Activated CD8-positive, alpha-beta memory T cell treated with anti-CD3 and anti-CD28 coated beads, Interleukin-2, amount 50 U/mL, for 4 hours (primary cell): ENCODE measurements around the gene PEX7.
"Not testable (repeated sequence)": the region's sequence is repeated elsewhere in the genome, so short reads cannot be mapped to it uniquely, and the experiment has no call there.

Source experiments
- DNase-seq: peaks from one replicate; pipeline ENCODE4 v3.0.0-alpha.2; 2020

The PEX7 gene

DNA sequence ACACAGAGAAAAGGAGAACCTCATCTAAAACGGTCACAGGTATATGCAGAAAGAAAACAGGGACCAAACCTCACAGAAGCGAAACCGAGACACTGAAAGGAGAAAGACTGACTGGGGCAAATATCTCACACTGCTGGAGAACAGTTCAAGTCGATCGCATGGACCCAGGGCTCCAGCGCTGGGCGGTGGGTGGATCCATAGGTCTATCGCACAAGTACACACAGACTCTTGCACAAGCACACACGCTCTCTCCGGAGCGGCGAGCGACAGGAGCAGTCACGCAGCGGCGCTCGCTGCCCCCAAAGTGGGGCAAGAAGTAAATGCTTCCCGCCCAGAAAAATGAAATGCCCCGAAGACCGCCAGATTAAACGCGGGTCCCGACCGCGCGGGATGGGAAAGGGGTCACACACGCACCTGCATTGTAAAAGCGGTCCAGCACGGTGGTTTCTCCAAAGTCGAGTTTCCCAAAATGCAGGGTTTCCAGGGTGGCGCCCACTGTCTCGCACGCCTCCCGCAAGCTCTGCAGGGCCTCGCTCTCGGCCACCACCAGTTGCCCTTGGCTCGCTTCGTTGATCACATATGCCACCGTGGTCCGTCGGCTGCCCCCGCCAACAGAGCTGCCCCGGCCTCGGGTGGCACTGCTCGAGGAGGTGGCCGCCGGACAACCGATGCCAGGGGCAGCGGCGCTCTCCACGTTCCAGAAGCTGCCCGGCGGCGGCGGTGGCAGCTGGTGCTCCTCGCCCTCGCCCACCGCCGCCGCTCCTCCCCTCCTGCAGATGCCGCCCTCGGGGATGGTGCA, 30.9 kb upstream of the PEX7 start:
- peak; percentile 57 for DNase-seq

DNA sequence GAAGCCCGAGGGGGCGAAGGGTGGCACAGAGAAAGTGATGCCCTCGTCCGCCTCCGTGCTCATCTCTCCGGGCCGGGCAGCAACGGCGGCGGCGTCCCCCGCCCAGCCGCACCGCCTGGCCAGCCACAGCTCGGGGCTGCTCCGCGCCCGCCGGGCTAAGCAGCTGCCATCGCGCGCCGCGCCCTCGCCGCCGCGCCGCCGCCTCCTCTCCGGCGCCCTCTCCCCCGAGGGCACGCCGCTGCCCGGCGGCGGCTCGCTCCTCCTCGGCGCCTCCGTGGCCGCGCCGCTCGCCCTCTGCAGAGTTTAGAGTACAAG, 30.3 kb upstream of the PEX7 start:
- DNase-seq, result no peak

DNA sequence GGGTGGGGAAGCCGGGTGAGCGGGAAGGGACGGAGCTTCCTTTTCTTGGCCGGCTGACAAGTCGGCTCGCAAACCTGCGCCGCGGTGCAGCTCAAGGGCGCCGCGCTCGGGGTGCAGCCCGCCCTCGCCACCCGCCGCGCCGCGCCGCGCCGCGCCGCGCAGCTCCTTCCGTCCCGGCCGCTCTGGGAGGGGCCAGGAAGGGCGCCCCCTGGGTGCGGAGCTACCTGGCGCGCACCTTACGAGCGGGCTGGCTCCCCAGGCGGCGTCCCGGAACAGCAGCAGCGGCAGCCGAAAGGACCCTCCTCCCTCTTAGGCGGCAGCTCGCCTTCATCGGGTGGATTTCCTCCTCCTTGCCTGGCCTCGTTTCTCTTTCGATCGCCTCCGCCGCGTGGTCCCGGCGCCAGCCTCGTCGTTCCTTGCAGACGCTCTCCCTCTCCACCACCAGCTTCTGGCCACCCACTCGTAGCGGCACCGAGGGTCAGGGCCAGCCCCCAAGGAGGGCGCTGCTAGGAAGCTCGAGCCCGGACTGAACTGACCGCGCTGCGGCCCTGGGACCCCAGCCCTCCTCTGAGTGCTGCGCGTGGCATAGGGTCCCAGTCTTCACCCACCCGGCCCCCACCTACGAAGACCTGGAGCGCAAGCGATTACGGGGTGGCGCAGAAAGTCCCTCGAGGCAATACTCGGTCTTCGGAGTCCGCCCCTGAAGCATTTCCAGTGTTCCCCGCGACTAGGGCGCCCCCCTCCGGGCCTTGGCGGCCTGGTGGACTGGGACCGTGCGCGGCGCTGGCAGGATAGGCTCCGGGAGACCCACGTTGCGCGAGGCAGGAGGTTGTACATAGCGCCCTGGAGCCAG, 29.8 kb upstream of the PEX7 start, which contains the start of gene MAP3K5:
Gene MAP3K5, minus strand, starts transcription at position 68 of the 853 bp plus-strand sequence. CDS start 320 bp downstream, outside the sequence.
- DNase-seq, result peak; percentile 96

DNA sequence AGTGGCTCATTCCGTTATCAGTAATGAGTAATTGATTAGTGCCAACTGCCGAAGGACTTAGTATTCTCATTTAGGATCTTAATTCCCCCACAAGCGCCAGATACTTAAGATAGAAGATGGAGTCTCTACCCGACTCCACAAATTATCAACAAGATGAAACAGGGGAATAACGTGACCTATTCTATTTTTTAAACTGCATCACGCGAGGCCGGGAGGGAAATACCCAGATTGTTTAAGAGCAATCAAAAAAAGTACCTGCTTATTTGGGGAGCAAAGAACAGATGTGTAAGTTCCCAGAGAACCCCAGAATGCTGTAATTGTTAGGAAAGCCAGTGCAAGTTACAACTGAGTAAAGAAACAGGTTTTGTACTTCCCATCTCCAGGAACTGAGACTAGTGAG, 29.0 kb upstream of the PEX7 start:
- no peak for DNase-seq

DNA sequence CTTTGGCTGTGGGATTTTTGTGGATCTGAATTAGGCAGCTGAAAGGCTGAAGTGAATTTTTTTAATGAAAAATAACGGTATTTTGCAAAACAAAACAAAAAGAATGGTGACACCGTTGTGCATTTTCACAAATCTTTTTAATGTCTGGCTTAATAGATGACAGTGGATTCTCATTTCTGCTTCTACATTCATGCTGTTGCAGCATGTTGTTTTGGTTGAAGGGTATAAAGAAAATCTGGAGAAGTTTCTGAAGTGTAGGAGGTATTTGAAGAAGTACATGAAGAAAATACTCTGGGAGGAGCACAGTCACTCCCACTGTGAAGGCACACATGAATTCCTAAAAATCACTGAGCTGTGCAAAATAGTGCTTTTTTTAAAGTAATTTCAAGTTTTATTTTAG, 27.0 kb upstream of the PEX7 start:
- no peak for DNase-seq

DNA sequence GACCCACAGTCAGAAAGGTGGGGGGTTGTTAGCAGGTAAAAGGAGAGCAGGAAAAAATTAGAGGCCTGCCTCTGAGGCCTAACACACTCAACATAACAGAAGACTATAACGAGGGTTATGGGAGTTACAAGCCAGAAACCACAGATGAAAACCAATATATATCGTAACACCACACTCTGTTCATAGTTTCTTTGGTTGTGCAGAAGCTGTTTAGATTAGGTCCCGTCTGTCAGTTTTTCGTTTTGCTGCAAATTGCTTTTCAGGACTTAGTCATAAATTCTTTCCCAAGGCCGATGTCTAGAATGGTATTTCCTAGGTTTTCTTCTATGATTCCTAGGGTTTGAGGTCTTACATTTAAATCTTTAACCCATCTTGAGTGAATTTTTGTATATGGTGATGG, 26.4 kb upstream of the PEX7 start:
- DNase-seq, result no peak

DNA sequence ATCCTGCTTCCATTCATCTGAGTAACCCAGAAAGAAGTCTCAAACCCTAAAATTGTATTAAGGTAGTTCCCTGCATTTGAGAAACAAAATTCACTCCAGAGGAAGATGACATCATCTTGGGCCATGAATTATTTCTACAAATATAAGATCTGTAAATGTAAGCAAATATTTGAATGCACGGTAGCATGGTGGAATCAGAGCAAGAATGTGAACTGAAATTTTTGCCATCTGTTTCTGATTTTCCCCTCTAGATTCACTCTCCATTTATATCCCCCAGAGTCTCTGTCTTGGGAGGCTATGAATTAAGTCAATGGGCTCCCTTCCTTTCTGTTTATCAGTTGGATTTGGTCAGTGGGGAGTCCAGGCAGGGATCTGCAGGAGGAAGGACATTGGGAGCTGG, 24.3 kb upstream of the PEX7 start:
- DNase-seq, result no peak

DNA sequence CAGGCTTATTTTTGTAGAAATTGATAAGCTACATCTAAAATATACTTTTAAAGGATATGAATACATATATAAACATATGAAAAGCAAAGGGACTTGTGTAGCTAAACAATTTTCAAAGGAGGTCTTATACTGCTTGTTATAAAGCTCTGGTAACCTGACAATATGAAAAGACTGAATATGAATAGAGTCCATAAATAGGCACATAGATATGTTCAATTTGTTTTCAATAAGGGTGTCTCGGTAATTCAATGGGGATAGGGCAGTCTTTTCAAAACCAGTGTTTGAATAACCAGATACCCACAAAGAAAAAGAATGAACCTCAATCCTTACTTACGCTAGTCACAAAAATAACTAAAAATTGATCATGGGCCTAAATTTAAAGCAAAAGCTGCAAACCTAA, 20.8 kb upstream of the PEX7 start:
- DNase-seq, result no peak

DNA sequence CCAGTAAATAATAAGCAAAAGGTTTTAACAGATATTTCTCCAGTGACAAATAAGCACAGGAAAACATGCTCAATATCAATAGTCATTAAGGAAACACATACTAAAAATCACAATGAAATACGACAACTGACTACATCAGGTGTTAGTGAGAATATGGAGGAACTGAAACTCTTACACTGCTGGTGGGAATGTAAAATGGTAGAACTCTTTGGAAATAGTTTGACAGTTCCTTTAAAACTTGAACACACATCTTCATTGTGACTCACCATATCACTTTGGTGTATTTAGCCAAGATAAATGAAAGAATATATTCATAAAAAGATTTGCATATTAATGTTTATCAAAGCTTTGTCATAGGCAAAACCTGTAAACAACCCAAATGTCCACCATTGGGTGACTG, 18.8 kb upstream of the PEX7 start:
- DNase-seq, result no peak

DNA sequence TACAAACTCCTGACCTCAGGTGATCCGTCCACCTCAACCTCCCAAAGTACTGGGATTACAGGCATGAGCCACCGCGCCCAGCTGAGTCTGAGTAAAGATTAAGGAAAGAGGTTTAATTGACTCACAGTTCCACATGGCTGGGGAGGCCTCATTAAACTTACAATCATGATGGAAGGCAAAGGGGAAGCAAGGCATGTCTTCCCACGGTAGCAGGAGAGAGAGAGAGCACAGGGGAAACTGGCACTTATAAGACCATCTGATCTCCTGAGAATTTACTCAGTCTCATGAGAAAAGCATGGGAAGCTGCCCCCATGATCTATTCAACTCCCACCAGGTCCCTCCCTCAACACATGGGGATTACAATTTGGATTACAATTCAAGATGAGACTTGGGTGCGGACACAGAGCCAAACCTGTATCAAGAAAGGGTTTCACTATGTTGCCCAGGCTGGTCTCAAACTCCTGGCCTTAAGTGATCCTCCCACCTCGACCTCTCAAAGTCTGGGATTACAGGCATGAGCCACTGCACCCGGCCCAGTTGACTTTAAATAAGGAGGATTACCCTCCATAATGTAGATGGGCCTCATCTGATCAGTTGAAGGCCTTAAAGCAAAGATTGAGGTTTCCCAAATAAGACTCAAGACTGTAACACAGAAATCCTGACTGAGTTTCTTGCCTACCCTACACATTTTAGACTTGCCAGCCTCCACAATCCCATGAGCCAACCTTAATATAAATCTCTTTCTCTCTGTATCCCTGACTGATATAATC, 13.1 kb upstream of the PEX7 start:
- no peak for DNase-seq

DNA sequence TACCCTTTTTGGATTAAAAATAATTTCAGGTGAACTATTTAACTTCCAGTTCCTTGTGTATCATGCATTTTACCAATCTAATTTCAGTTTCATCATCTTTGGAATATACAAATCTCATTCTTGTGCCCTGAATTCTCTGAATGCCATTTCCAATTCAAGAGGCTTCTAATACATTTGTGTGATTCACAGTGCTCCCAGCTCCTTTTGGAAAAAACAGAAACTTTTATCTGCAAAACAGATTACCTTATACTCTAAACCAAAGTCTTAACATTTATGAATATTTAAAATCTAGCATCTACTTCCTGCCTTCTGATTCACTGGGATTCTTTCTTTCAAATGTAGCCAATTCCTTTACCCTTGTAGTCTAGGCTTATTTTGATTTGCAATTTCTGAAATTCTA, 11.1 kb upstream of the PEX7 start:
- no peak for DNase-seq

DNA sequence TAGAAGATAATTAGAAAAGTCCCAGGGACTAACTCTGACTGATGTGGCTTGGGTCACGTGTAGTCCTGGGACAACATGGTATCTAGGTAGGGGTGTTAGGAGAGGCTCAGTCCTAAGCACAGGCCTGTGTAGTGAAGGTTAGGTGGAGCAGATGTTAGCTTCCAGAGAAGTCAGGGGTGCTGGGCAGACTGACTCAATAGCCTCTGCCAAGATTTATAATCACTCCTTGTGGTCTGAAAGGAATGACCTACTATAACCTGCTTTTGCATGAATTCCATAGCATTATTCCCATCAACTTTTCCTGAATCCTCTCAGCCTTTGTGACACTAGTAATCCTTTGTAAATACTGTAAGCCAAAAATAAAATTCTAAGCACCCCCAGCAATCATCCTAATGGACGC, 10.2 kb upstream of the PEX7 start:
- no peak for DNase-seq

DNA sequence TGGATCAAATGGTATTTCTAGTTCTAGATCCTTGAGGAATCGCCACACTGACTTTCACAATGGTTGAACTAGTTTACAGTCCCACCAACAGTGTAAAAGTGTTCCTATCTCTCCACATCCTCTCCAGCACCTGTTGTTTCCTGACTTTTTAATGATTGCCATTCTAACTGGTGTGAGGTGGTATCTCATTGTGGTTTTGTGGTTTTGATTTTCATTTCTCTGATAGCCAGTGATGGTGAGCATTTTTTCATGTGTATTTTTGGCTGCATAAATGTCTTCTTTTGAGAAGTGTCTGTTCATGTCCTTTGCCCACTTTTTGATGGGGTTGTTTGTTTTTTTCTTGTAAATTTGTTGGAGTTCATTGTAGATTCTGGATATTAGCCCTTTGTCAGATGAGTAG, 6.8 kb upstream of the PEX7 start:
- not testable (repeated sequence) for DNase-seq

DNA sequence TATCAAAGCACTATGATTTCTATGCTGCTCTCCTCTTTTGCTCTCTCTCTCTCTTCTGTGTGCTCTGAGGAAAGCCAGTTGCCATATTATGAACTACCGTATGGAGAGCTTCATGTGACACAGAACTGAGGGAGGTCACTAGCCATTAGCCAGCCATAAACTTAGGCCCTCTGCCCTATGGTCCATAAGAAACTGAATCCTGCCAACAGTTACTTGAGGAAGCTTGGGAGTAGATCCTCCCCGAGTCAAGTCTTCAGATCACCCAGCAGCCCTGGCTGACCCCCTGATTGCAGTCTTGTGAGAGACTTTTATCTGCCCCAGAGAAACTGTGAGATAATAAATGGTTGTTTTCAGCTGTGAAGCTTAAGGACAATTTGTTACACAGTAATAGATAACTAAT, 5.7 kb upstream of the PEX7 start:
- no peak for DNase-seq

DNA sequence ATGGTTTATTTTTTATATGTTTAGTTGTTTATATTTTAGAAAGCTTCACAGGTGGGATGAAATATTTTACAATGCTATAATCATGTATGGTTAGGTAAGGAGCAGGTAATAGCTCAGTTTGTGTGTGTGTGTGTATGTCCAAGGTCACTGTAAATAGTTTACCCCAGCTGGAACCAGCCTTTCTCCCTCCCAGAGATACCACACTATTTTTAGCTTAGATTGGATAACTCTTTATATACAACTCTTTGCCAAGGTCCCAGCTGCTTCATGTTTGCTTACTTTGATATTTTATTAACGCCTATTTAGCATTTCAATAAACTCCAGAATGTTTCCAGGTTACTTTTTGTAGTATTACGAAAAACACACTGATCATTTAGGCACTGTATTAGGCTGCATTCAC, 1.8 kb upstream of the PEX7 start:
- DNase-seq, result no peak

DNA sequence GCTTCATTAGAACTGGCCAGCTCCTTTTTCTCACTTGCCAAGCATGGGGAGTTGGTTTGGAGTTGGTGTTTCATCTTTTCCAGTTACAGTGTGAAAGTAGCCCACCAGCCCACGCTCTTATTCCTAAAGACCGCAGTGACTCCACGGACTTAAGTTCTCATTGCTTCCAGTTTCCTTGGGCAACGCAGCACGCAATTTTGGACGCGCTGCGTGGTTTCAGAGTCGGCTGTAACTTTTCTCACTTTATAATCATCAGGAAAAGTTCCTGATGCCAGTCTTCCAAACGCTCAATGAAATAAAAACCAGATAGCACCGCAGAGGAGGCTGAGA, 381 bp upstream of the PEX7 start:
- no peak for DNase-seq

DNA sequence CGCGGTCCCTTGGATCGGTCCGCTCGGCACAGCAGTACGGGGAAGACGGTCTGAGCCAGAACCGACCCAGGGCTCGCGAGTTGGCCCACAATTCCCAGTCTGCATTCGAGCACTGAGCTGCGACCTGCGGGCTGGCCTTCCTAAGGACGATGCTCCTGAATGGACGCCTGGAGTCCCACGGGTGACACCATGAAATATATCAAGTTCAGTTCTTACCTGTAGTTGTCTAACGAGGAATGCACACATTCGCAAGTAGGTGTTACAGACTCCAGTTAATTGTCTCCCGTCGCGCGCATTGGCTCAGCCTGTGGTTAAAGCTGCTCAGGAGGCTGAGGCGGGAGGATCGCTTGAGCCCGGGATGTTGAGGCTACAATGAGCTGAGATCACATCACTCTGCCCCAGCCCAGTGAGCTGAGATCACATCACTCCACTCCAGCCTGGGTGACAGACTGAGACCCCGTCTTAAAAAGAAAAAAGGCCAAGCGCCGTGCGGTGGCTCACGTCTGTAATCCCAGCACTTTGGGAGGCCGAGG, 802 bp downstream of the PEX7 start:
- peak; percentile 17 for DNase-seq

DNA sequence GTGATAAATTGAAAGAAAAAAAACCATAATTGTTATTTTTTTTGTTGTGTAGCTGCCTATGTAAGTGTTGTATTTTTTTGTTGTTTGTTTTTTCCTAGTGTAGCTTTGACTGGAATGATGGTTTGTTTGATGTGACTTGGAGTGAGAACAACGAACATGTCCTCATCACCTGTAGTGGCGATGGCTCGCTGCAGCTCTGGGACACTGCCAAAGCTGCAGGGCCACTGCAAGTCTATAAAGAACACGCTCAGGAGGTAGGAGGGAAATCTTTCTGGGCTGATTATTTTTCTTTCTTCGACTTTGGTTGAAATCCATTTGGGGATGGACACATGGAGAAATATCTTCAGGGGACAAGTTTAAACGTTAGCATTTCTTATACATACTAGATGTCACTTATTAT, 3.8 kb downstream of the PEX7 start:
- DNase-seq, result no peak

DNA sequence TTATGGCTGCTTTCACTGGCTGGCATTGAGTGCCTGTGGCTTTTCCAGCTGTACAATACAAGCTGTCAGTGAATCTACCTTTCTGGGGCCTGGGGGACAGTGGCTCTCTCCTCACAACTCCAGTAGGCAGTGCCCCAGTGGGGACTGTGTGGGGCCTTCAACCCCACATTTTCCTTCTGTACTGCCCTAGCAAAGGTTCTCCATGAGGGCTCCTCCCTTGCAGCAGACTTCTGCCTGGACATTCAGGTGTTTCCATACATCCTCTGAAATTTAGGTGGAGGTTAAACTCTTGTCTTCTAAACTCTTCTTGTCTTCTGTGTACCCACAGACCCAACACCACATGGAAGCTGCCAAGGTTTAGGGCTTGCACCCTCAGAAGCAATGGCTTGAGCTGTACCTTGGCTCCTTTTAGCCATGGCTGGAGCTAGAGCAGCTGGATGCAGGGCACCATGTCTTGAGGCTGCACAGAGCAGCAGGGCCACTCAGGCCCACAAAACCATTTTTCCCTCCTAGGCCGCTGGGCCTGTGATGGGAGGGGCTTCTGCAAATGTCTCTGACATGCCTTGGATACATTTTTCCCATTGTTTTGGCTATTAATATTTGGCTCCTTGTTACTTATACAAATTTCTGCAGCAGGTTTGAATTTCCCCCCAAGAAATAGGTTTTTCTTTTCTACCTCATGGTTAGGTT, 9.6 kb downstream of the PEX7 start:
- DNase-seq, result no peak

DNA sequence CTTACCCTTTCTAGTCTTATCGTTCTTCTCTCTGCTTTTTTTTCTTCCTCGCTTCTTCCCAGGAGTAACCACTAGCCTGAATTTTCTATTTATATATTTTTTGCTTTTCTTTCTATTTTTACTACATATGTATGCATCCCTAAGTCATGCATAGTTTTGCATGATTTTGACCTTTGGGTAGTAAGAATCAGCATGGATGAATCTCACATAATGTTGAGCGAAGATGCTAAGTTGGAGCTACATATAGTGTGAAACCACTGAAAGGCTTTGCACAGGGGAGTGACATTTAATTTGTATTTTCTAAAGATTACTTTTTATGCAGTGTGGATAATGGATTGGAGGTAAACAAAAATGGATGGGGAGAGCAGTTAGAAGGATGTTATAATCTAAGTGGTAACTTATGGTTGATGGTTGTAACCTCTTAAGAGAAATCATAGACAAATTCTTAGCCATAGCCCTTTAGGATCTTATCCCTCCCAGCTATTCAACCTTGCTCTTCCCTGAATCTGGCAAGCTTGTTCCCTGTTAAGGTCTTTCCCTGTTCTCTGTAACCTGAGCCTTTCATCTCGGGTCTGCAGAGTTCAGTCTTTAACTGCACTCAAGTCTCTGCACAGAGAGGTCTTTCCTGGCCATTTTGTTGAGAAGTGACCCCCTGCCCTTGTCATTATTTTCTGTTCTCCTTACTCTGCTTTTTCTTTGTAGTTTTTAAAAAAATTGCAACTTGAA, 18.0 kb downstream of the PEX7 start:
- no peak for DNase-seq

DNA sequence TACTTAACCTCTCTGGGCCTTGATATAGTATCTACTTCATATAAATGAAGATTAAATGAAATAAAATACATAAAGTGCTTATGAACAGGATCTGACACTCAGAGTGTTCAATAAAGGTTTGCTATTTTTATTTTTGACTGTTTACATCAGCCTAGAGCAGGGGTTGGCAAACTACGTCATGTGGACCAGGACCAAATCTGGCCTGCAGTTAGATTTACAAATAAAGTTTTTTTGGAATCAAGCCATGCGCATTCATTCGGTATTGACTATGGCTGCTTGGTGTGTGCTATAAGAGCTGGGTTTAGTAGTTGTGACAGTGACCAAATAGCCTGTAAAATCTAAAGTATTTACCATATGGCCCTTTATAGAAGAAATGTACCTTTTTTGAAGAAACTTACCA, 20.8 kb downstream of the PEX7 start:
- DNase-seq, result no peak

DNA sequence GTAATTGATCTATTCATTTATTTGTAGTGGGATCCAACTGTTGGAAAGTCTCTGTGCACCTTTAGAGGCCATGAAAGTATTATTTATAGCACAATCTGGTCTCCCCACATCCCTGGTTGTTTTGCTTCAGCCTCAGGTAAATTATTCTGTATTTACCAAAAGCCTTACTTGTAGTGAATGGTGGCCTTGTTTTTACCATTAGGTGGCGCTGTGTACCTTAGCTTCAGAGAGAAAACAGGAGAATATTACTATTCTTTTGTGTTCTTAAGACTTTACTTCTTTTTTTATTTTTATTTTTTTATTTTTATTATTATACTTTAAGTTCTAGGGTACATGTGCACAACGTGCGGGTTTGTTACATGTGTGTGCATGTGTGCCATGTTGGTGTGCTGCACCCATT, 23.7 kb downstream of the PEX7 start:
- no peak for DNase-seq
